ENCODE results near the gene MAML2.

MAML2 gene

GRCh38 chr11:96036863-96037262 lies 306.1 kb downstream of the MAML2 start:
- no peak for DNase-seq (ENCODE audit: low spot score)

GRCh38 chr11:96035740-96036078 lies 307.3 kb downstream of the MAML2 start:
- DNase-seq (ENCODE audit: low spot score): no peak

- no peak for DNase-seq (ENCODE audit: low spot score)
Observed at GRCh38 chr11:96035031-96035739, 307.8 kb downstream of the MAML2 start.

DNA sequence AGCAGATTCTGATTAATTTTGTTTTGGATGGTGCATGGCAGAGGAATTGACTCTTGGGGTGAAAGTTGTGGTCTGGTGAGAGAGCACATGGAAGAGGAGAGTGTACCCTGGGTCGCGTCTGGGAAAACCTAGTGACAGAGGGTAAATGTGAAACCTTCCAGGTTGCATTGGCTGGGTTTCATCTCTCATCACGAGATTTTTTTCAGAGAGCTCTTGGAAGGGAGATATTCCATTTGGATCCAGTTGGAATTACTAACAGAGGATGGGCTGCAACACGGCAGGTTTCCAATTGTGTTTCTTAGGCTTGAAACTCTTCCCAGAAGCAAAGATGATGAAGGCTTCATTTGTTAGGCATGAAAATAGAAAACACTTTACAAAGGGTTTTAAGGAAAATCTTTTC lies 309.4 kb downstream of the MAML2 start:
- no peak for DNase-seq (ENCODE audit: low spot score)

GRCh38 chr11:96033095-96033494 lies 309.9 kb downstream of the MAML2 start:
- no peak for DNase-seq (ENCODE audit: low spot score)

DNA sequence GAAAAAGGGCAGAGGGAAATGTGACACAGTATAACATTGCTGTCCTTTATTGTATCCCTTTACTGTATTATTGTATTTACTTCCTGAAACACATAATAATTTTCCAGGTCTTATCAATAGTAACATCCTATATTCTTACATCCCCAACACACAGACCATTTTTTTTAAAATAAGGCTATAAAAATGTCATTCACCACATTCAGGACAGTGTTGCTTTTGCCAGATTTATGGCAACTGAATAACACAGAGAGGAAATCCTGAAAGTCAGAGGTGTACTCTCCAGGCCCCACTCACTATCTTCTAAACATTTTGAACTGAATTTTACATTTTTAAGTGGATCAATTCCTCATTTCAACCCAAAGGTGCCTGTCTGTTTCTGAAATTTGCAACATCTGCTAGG lies 314.2 kb downstream of the MAML2 start:
- no peak for DNase-seq (ENCODE audit: low spot score)

DNA sequence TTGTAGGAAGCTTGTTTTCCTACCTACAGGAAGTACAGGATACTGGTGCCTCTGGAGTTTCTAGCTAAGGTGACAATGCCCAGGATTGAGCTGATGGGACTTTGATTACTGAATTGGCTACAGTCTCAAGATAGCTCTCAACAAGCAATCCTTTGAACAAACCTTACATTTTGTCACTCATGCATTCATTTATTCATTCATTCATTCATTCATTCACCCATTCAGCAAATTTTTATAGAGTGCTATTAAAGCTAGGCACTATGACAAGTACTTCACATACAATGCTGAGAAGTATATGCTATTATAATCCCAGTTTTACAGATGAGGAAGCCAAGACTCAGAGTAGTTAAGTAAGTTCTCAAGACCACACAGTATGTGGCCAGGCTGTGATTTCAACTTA lies 316.0 kb downstream of the MAML2 start:
- no peak for DNase-seq (ENCODE audit: low spot score)

GRCh38 chr11:96026310-96026709 lies 316.7 kb downstream of the MAML2 start:
- DNase-seq (ENCODE audit: low spot score): no peak

GRCh38 chr11:96024666-96025065 lies 318.3 kb downstream of the MAML2 start:
- no peak for DNase-seq (ENCODE audit: low spot score)

- DNase-seq (ENCODE audit: low spot score): no peak
Observed at GRCh38 chr11:96023275-96023674, 319.7 kb downstream of the MAML2 start.

DNA sequence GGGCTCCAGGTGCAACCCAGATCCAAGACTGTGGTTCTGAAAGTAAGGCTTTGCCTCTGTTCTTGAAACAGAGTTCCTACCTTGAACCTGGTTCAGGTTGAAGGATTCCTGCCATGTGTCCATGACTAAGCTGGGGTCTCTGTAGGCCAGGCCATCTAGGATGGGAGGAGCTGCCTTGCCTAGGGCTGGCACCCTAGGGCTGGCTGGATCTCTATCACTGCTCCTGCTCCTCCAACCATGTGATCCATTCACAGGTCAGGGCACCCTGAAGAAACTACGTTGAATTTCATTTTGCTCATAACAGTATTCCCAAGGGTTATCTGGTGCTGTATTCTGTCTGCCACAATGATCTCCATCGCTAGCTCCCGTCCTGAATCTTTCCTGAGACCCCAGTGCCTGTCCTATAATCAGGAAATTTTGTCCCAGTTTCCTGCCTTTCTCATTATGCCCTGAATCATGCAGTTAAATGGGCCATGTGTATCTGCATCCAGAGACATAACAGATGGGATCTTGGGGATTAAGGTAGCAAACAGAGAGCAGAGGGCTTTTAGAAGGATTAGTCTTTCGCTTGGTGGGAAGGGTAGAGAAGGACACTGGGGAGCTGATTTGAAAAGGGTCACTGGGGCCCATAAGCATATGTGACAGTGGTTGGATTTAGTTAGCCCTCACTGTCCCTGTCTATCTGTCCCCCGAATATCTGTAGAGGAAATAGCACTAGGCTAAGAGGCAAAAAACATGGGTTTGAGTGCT lies 320.9 kb downstream of the MAML2 start:
- DNase-seq (ENCODE audit: low spot score): no peak

DNA sequence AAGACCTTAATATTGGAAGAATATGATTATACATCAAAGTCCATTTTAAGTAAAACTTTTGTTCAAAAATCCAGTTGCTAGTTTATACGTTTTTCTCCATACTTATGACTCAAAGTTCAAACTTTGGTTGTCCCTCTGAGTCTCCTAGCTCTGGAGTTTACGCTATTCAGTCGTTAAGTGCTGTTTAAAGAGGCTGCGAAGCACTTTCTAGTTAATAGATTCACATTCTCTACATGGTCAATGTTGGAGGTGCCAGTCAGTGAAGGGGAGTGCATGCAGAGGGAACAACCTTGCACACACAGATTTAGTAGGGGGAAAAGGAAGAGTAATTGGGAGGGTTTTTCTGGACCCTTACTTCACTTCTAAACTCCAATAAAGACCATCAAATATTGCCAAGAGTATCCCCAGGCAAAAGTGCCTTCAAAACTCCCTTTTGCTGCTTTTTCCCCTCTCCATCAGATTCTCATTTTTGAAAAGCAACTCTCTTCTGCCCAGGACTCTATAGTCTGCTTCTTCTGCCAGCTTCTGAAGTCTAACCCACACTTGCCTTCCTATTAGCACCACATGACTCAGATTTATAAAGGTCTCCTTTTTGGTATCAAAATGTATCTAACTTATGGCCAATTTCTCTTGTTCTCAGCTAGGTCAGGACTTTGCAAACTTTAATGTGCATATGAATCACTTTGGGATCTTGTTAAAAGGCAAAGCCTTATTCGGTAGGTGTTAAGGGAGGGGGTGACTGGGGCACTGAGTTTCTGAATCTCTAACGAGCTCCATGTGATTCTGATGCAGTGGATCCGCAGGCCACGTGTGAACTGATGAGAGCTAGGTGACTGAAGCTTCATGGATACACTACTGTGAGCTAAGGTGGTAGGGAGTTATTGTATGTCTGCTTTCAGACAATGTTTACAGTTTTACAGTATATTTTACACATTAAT lies 322.9 kb downstream of the MAML2 start:
- no peak for DNase-seq (ENCODE audit: low spot score)

DNA sequence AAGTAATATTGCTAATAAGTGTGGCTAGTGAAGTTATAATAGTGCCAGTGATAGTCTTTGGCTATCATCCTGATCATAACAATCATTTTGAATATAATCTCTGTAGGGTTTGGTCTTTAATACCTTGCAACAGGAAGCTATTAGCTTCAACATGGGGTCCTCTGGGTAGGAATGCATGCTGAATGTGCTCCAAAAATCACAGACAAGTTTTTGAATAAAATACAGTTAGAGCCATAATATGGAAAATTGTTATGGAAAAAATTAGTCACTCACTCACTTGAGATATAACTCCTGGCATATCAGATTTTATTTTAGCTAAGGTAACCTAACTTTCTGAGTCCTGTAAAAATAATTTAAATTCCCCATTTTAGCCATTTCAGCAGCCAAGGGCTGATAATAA lies 323.7 kb downstream of the MAML2 start:
- DNase-seq (ENCODE audit: low spot score): no peak

GRCh38 chr11:96017856-96018255 lies 325.1 kb downstream of the MAML2 start:
- DNase-seq (ENCODE audit: low spot score): no peak

DNA sequence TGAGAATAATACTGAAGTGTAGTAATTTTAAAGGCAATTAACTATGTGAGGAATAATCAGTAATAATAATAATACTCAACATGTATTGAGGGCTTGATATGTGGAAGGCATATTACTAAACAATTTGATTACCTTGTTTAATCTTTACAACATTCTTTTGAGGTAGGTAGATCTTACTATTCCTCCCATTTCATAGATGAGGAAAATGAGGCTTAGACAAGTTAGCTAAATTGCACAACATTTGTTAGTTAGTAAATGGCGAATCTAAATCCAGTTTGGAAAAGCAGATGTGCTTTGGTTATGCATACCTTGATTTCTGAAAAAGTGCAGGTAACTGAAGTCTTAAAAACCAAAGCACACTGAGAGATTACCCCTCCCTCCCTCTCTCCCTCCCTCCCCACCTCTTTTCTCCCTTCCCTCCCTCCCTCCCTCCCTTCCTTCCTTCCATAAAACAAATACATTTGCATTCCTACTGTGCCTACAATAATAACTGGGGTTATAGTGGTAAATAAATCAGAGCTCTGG lies 326.0 kb downstream of the MAML2 start:
- DNase-seq (ENCODE audit: low spot score): no peak

DNA sequence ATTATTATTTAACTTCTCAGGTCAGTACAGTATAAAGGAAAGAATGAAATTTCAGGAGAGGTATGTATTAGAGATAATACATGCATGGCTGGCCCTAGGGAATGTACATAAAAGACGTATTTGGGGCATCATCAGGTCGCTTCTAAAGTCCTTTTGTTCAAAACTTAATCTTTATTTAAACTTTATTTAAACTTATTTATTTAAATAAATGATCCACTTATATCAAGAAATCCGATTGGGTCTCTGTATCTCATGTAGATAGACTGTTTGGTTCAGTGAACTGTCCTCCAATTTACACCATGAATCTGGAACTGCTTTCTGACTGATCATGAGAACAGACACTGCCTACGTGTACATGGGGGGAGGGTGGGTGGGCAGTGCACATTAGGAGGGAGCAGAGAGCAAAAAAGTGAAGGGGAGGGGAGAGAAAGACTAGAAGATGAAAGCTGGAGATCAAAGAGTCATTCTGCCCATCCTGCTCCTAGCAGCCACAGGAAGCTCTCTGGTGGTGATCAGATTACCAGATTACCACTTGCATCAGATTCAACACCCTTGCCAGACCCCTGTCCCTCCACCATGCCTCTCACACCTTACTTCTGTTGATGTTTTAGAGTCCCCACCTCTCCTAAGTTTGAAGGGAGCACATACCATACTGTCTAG lies 327.0 kb downstream of the MAML2 start:
- no peak for DNase-seq (ENCODE audit: low spot score)

DNA sequence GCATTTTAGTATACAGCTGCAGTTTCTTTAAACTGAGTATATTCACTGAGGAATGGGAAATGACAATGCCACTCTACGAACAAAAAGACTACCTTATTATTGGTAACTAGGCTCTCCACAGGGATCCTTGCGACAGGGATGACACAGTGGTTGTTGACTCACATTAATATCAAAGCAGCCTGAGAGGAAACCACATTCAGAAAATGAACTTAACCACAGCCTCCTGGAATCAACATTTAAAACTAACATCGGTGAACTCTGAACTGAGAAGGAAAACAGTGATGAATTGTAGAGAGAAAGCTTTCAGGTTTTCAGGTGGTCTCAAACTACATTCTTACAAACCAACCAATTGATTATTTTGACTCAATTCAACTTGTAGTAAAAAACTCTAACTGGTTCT lies 328.8 kb downstream of the MAML2 start:
- no peak for DNase-seq (ENCODE audit: low spot score)

DNA sequence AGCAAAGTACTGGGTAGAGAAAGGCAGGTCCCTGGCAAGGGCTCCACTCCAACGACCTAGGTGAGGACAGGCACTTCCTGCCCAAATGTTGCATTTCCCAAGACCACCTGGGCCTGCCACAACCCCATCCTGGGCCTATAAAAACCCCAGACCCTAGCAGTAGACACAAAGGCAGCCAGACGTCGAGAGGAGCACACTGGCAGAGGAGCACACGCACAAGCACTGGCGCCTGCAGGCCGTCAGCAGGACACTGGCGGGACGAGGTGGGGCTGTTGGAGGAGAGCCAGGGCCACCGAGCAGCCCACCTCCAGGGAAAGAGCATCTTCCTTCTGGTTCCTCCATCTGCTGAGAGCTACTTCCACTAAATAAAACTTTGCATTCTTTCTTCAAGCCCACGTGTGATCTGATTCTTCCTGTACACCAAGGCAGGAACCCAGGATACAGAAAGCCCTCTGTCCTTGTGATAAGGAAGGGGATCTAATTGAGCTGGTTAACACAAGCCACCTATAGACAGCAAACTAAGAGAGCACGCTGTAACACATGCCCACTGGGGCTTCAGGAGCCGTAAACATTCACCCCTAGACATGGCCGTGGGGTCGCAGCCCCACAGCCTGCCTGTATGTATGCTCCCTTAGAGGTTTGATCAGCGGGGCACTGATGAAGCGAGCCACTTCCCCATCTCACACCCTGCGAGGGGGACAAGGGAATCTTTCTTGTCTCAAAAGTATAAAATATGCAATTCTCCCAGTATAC lies 329.4 kb downstream of the MAML2 start:
- DNase-seq (ENCODE audit: low spot score): no peak

- peak; percentile 70 for DNase-seq (ENCODE audit: low spot score)
Observed at GRCh38 chr11:96012086-96012824, 330.7 kb downstream of the MAML2 start.

DNA sequence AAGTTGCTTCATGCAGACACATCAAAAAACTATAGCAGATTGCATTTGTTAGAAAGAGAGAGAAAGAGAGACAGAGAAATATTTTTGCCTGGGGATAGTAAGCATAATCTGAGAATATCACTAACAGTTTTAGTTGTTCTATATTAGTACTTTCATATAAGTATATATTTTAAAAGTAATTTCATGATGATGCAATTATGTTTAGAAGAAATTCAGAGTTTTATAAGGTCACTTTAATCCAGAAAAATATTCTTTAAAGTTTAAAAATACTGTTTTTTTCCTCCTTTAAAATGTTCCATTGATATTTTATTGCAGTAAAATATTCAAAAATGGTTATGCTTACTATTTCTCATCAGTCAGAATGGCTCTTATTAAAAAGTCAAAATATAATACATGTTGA lies 332.3 kb downstream of the MAML2 start:
- DNase-seq (ENCODE audit: low spot score): no peak

All from germinal center (tissue), 1 donor.